ENCODE data around the gene TSPAN6.
A peak's percentile ranks its signal among the peaks of the same experiment; 100 is the strongest.

The TSPAN6 gene

DNA sequence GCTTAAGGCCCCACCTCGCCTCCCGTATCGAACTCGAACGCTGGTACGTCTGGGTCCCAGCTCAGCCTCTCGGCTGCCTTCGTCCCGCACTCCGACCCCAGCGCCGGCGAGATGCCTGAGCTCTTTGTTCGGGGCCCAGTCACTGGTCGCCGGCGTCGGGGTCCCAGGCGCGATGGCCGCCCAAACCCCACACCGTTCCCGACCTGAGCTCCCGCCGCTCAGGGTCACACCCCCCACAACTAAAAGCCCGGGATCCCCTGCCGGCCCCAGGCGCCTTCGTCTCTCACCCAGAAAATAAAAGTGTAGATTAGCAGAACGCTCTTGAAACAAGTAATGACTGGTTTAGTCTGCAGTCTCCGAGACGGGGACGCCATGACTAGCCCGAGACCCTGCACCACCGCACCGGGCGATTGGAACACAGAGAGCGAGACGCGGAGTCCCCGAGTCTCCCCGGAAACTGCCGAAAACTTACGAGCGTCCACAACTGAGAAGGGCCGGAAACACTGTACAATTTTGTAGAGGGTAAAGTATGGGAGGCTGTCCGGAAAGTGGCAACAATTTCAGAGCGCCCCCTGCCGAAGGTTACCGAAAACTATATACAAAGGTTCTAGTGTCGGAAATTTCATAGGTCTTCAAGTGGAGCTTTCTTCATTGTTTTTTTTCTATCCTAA is at the start of gene TSPAN6:
Gene TSPAN6 (minus strand): TSS at position 486 of the 671 bp plus-strand sequence. CDS start 112 bp downstream, at position 374.
- peak; percentile 59 for DNase-seq (ENCODE audit: low spot score)

GRCh38 chrX:100685997-100686305 is 49.3 kb upstream of the TSPAN6 start:
- no peak for DNase-seq (ENCODE audit: low spot score)

GRCh38 chrX:100685284-100685996 is 48.8 kb upstream of the TSPAN6 start:
- DNase-seq (ENCODE audit: low spot score): peak; percentile 54

DNA sequence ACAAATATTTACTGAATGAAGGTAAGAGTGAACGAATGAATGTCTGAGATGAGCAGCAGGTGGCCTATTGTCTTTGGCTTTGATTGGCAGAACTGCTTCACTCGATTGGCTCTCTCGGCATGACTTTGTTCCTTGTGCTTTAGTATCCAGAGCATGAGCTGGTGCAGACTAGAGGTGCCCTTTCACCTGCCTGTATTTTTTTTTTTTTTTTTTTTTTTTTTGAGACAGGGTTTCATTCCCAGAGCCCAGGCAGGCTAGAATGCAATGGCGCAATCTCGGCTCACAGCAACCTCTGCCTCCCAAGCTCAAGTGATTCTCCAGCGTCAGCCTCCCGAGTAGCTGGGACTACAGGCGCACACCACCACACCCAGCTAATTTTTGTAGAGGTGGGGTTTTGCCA is 46.3 kb upstream of the TSPAN6 start:
- no peak for DNase-seq (ENCODE audit: low spot score)

DNA sequence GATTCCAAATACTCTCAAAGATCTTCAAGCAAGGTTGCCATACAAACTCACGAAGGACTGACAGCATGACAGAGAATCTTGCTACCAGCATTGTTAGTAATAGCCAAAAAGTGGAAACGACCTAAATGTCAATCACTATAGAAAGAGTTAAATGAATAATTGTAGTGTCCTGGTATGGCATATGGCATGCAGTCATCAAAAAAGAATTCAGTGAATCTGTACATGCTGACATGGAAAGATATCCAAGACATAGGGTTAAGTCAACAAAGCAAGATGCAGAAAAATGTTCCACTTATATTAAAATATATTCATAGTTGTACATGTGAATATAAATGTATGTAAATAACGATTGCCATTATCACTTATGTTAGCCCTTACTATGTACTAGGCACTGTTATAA is 45.0 kb upstream of the TSPAN6 start:
- no peak for DNase-seq (ENCODE audit: low spot score)

DNA sequence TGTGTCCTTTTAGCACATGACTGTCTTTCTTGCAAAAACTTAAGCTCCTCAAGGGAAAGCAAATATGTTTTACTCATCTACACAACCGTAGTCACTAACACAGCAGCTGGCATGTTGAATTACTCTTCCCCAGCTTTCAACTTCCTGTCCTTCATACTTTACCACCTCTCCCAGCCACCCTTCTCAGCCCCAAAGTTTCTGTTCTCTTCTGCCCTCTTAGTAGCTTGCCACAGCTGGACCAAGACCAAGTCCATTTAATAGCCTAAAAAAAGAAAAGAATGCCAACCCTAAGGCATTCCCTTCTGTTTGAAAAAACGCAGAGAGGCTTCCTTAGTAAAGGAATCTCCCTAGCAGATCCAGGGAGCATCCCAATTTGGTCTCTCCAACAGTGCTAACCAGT is 44.1 kb upstream of the TSPAN6 start:
- no peak for DNase-seq (ENCODE audit: low spot score)

- DNase-seq (ENCODE audit: low spot score): no peak
Observed at GRCh38 chrX:100677611-100678181, 41.1 kb upstream of the TSPAN6 start.

- peak; percentile 11 for DNase-seq (ENCODE audit: low spot score)
Observed at GRCh38 chrX:100674705-100675104, 38.1 kb upstream of the TSPAN6 start.

DNA sequence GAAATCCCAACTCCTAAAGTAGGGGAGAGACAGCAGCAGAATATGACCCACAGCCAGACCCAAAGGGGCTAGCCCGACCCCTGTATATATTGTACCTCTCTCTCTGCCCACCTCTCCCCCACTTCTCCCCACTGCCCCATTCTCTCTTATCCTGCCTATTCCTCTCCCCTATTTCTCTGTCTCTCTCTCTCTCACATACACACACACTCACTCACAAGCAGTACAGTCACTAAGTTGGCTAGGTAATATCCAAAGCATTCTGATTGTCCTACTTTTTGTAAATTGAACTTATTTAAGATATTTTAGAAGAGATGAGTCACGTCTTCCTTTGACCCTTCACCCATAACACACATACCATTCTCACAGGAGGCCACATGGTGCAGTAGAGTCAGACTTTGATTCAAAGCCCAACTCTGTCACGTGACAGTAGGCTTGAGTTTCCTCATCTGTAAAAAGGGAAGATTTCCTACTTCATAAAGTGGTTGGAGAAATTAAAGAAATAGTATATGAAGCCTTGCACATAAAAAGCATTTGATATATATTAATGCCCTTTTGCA is 36.9 kb upstream of the TSPAN6 start:
- DNase-seq (ENCODE audit: low spot score): no peak

DNA sequence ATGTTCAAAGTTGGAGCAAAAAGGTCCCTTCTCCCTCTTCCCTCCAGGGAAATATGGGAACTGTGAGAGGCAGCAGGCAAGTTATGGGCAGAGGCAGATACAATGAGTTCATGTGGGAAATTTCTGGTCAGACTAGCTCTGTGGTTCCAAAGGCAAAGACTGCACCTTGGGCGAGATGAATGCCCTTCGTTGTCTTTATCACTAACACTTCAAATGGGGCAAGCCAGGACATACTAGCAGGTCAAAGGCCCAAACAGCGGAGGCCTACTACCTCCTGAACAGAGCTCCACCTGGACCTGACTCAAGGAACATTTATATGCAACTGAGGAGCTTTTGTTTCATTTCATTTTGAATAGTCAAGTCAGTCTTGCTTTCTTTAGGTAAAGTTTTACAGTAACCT is 36.4 kb upstream of the TSPAN6 start:
- DNase-seq (ENCODE audit: low spot score): no peak

- DNase-seq (ENCODE audit: low spot score): no peak
Observed at GRCh38 chrX:100663642-100664041, 27.0 kb upstream of the TSPAN6 start.

DNA sequence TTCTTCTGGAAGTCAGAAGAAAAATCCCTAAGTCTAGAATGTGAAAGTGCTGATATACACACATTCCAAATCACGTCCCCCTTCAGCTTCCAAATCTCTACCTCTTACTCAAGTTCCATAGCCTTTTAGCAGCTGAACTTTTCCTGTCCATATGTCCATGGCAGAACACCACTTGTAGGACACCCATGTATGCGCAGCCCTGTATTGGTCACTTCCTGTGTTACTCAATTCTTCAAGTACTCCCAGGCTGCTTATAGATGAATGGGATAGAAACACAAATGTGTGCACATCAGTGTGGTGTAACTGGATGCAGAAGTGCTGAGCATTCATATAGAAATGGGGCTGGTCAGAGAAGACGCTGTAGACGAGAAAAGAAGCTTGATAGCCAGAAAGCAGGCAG is 26.2 kb upstream of the TSPAN6 start:
- DNase-seq (ENCODE audit: low spot score): no peak

DNA sequence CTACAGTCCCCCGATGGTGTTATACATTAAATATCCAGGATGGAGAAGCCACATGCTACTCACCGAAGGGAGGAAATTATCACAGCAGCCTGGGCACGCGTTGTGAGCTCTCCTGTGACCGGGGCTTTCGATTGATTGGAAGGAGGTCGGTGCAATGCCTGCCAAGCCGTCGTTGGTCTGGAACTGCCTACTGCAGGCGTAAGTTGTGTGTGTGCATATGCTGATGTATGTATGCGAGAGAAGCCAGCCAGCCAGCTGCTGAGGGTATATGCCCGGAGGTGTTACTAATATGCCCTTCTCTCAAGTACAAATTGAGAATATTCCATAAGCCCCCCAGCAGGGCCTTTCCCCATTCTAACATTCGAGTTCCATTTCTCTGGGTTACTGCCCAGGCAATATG is 25.6 kb upstream of the TSPAN6 start:
- no peak for DNase-seq (ENCODE audit: low spot score)

- DNase-seq (ENCODE audit: low spot score): no peak
Observed at GRCh38 chrX:100659431-100660137, 23.0 kb upstream of the TSPAN6 start.

GRCh38 chrX:100658941-100659381 is 22.4 kb upstream of the TSPAN6 start:
- DNase-seq (ENCODE audit: low spot score): no peak

- no peak for DNase-seq (ENCODE audit: low spot score)
Observed at GRCh38 chrX:100654261-100654660, 17.7 kb upstream of the TSPAN6 start.

- no peak for DNase-seq (ENCODE audit: low spot score)
Observed at GRCh38 chrX:100652266-100652665, 15.7 kb upstream of the TSPAN6 start.

GRCh38 chrX:100650841-100651240 is 14.2 kb upstream of the TSPAN6 start:
- no peak for DNase-seq (ENCODE audit: low spot score)

GRCh38 chrX:100649550-100650356 is 13.1 kb upstream of the TSPAN6 start:
- no peak for DNase-seq (ENCODE audit: low spot score)

DNA sequence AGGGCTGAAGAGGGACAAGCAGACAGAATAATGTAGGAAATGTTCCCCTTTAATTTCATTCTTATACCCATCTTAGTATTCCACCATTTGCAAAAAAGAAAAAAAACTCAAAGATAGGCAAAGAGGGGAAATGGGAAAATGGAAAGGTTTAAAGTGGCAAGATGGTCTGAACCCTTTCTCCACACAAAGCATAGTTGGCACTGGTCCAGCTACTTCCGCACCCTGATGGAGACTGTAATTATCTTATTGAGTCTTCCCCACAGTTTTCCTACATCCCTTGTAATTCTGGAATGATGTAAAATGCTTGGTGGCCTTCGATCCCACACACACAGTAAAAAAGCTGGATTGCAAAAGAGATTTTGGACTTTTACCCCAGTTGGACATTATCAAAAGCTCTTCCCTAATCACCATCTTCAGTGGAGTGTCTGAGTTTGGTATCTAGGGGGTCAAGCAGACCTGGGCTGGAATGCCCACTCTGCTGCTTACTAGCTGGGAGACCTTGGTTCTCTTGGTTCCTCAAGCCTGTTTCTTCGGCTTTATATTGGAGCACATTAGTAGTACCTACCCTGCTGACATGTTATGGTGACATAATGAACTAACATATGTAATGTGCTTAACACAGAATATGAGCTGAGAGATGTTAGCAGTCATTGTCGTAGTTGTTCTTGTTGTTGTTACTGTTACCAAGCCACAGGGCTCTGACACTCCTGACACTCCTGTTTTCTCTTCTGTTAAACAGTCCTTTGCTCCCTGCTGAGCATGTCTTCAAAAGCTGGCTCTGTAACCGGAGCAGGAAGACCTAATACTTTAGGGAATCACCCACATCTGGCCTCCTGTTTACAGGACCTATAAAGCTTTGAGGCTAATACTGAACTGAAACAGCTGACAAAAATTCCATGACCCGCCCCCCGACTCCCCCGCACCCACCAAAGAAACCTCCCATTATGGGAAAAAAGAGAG is 12.1 kb upstream of the TSPAN6 start:
- DNase-seq (ENCODE audit: low spot score): no peak

GRCh38 chrX:100647739-100648138 is 11.1 kb upstream of the TSPAN6 start:
- no peak for DNase-seq (ENCODE audit: low spot score)

Data from germinal center (tissue), 1 donor.